ENCODE results near the gene NLRC5.

DNA sequence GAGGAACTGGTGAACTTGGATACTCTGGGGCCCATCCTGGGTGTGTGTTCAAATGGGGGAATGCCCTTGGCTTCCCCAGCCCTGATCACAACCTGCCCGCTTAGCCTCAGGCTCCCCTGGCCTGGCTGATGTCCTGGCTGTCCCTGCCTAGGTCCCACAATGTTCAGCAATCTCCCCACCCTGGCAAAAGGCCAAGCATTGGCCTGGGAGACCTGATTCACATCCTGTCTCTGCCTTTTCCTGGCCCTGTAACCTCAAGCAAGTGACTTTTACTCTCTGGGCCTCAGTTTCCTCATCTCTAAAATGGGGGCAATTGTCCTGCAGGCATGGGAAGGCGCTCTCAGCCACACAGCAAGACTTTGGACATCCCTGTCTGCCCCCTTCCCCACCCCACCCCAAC is 117.4 kb downstream of the NLRC5 start:
- TF ChIP-seq, protein P1, sequence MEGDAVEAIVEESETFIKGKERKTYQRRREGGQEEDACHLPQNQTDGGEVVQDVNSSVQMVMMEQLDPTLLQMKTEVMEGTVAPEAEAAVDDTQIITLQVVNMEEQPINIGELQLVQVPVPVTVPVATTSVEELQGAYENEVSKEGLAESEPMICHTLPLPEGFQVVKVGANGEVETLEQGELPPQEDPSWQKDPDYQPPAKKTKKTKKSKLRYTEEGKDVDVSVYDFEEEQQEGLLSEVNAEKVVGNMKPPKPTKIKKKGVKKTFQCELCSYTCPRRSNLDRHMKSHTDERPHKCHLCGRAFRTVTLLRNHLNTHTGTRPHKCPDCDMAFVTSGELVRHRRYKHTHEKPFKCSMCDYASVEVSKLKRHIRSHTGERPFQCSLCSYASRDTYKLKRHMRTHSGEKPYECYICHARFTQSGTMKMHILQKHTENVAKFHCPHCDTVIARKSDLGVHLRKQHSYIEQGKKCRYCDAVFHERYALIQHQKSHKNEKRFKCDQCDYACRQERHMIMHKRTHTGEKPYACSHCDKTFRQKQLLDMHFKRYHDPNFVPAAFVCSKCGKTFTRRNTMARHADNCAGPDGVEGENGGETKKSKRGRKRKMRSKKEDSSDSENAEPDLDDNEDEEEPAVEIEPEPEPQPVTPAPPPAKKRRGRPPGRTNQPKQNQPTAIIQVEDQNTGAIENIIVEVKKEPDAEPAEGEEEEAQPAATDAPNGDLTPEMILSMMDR (IDR thresholded peaks at IDR 0.05), result no peak
- TF ChIP-seq POLR2A (IDR thresholded peaks at IDR 0.05), result no peak

Data from lower leg skin (tissue), 3 donors.